Adipocyte (in vitro differentiated cells): ENCODE measurements around the gene RNF150.

Source experiments
- DNase-seq: peaks from one replicate; pipeline ENCODE4 v3.0.0-alpha.2; 2015; ENCODE audit warnings: low read depth
- H3K27me3 ChIP-seq: replicated peaks from 2 replicates; pipeline ENCODE4 v1.7.0; 2013; ENCODE audit warnings: mild to moderate bottlenecking, low read length, moderate library complexity; ENCODE audit not compliant: control insufficient read depth, insufficient read depth
- H3K36me3 ChIP-seq: 2 replicates; pipeline ENCODE4 v1.7.0; 2013; ENCODE audit warnings: low read length, mild to moderate bottlenecking, moderate library complexity; ENCODE audit not compliant: control insufficient read depth, insufficient read depth, severe bottlenecking
- H3K4me1 ChIP-seq: 2 replicates; pipeline ENCODE4 v1.7.0; 2013; ENCODE audit warnings: mild to moderate bottlenecking, low read length, moderate library complexity; ENCODE audit not compliant: control insufficient read depth, insufficient read depth
- H3K4me3 ChIP-seq: 2 replicates; pipeline ENCODE4 v1.7.0; 2013; ENCODE audit warnings: mild to moderate bottlenecking, low read length, moderate library complexity
- H3K9ac ChIP-seq: 2 replicates; pipeline ENCODE4 v1.7.0; 2013; ENCODE audit warnings: mild to moderate bottlenecking, low read length, moderate library complexity
- H3K9me3 ChIP-seq: 2 replicates; pipeline ENCODE4 v1.7.0; 2013; ENCODE audit warnings: mild to moderate bottlenecking, low read length, moderate library complexity; ENCODE audit not compliant: control insufficient read depth

RNF150 gene

DNA sequence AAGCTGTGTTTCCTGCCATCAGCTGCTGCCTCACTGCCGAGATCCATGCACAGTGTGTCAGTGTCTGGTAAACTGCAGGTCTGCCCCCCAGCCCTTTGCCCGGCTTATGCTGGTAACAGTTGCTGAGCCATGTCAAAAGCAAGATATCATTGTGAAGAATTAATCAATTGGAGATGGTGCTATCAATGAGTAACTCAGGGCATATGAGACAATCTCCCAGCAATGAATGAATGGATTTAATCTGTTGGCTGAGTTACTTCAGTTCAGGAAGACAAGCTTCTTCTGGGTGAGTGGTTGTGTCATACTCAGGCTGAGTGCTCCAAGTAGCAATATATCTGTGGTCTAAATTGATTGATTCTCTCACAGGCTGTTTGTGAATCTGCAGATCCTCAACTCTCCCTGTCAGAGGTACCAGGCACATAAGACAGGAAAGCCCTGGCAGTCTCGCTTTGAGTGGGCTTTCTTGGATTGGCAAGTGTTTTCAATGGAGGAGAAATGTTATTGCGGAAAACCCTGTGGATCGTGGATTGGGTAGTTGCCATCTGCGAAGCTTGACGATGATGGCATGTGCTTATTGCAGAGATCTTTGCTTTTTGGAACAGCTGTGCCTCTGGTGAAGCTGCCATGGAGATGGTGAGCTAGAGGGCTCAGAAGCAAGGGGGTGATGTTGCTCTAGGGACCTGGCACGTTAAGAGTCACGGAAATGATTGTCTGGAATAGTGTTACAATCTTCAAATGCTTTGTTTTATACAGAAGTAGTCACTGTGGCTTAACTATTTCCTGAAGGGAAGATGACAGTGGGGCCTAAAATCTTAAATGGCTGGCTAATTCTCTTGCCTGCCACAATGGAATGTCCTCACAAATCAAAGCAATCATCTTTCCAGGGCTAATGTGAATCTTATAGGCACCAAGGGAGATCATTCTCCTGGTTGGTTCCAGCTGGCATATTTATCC is 229.5 kb downstream of the RNF150 start:
- Histone ChIP-seq H3K4me1 (peaks cover 17% of the 10 kb centered on the region), H3K9ac (no peak overlapping the region), H3K4me3 (no peak overlapping the region), H3K27me3 (no peaks in the 10 kb centered on the region), H3K9me3 (no peaks in the 10 kb centered on the region), H3K36me3 (no peaks in the 10 kb centered on the region)
- DNase-seq: no peak

GRCh38 chr4:140901736-140902336 is 231.4 kb downstream of the RNF150 start:
- H3K36me3 ChIP-seq: no peaks in the 10 kb centered on the region
- H3K4me3 ChIP-seq: no peak overlapping the region
- no peaks in the 10 kb centered on the region for H3K27me3 ChIP-seq
- no peak for DNase-seq
- peaks cover 17% of the 10 kb centered on the region for H3K4me1 ChIP-seq
- H3K9ac ChIP-seq: no peak overlapping the region
- no peaks in the 10 kb centered on the region for H3K9me3 ChIP-seq

- no peaks in the 10 kb centered on the region for H3K36me3 ChIP-seq
- no peaks in the 10 kb centered on the region for H3K9me3 ChIP-seq
These were observed 239.3 kb downstream of the RNF150 start for GRCh38 chr4:140893939-140894338.

GRCh38 chr4:140888054-140888453 is 245.2 kb downstream of the RNF150 start:
- H3K36me3 ChIP-seq: no peaks in the 10 kb centered on the region
- H3K9me3 ChIP-seq: no peaks in the 10 kb centered on the region
- no peaks in the 10 kb centered on the region for H3K27me3 ChIP-seq
- peak overlapping the region; percentile 54 for H3K9ac ChIP-seq
- no peak for DNase-seq
- no peak overlapping the region for H3K4me3 ChIP-seq
- peaks cover 36% of the 10 kb centered on the region for H3K4me1 ChIP-seq

More at GRCh38 chr4:140893939-140894338, 239.3 kb downstream of the RNF150 start:
- no peaks in the 10 kb centered on the region for H3K27me3 ChIP-seq
- H3K4me3 ChIP-seq: peak overlapping the region; percentile 53
- peaks cover 27% of the 10 kb centered on the region for H3K4me1 ChIP-seq
- DNase-seq: peak; percentile 89
- H3K9ac ChIP-seq: peak overlapping the region; percentile 69

GRCh38 chr4:140887467-140887866 is 245.8 kb downstream of the RNF150 start:
- no peak for DNase-seq
- H3K4me1 ChIP-seq: peaks cover 31% of the 10 kb centered on the region
- no peaks in the 10 kb centered on the region for H3K27me3 ChIP-seq
- peak overlapping the region; percentile 54 for H3K9ac ChIP-seq
- H3K36me3 ChIP-seq: no peaks in the 10 kb centered on the region
- no peak overlapping the region for H3K4me3 ChIP-seq
- no peaks in the 10 kb centered on the region for H3K9me3 ChIP-seq

DNA sequence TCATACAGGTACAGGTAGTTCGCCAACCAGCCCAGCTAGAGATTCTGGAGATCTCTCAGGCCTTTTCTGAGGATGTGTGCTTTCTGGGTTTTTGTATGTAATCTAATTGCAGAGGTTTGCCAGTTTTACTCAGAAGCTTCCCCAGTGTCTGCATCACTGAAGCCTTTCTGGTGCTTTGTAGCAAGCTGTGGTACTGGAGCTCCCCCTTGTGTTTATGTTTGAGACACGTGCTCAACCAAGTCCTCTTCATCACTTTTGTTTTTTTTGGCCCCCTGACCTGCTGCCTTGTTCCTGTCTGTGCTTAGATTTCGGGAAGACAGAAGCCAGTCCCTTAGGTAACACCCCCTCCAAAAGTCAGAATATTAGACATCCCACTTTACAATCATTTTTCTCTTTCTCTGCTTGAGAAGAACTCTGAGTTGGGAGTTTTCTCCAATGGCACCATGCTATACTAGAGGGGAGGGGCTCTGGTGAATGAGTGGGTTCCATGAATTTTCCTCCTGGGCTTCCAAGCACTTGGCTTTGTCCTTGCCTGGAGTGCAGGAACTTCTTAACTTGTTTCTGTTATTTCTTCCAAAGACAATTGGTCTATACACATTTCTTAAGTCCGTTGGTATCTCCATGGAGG is 248.7 kb downstream of the RNF150 start:
- Histone ChIP-seq H3K4me1 (peaks cover 25% of the 10 kb centered on the region), H3K9me3 (no peaks in the 10 kb centered on the region), H3K27me3 (no peaks in the 10 kb centered on the region), H3K4me3 (no peak overlapping the region), H3K36me3 (no peaks in the 10 kb centered on the region), H3K9ac (no peak overlapping the region)
- peak; percentile 67 for DNase-seq

DNA sequence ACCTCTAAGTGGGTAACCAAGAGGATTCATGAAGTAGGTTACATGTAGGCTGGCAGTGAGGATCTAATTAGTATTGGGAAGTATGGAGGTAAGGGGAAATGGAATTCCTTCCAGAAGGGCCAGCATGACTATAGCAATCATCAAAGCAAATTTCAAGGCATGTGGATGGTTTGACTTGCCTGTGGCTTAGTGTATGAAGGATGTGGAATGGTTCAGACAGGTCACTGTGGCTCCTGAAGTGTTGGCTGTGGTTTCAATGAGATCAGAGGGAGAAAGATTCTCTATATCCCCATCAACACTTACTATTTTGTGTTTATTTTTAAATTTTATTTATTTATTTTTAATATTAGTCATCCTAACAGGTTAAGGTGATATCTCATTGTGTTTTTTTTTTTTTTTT is 255.5 kb downstream of the RNF150 start:
- DNase-seq: no peak
- peaks cover 16% of the 10 kb centered on the region for H3K4me1 ChIP-seq
- H3K9me3 ChIP-seq: no peaks in the 10 kb centered on the region
- H3K36me3 ChIP-seq: no peaks in the 10 kb centered on the region
- H3K9ac ChIP-seq: no peak overlapping the region
- H3K27me3 ChIP-seq: no peaks in the 10 kb centered on the region
- H3K4me3 ChIP-seq: no peak overlapping the region

- peak; percentile 69 for DNase-seq
- Histone ChIP-seq H3K9me3 (no peaks in the 10 kb centered on the region), H3K27me3 (no peaks in the 10 kb centered on the region), H3K4me1 (peaks cover 16% of the 10 kb centered on the region), H3K36me3 (no peaks in the 10 kb centered on the region), H3K4me3 (peak overlapping the region; percentile 10), H3K9ac (no peak overlapping the region)
These were observed 256.5 kb downstream of the RNF150 start for GRCh38 chr4:140876615-140877364.

- DNase-seq: peak; percentile 39
- Histone ChIP-seq H3K27me3 (no peaks in the 10 kb centered on the region), H3K4me1 (peaks cover 20% of the 10 kb centered on the region)
These were observed 257.4 kb downstream of the RNF150 start for GRCh38 chr4:140875746-140876452.

GRCh38 chr4:140874056-140874455 is 259.2 kb downstream of the RNF150 start:
- DNase-seq: no peak
- no peak overlapping the region for H3K9ac ChIP-seq
- H3K4me3 ChIP-seq: no peak overlapping the region
- peaks cover 20% of the 10 kb centered on the region for H3K4me1 ChIP-seq
- no peaks in the 10 kb centered on the region for H3K9me3 ChIP-seq
- H3K36me3 ChIP-seq: no peaks in the 10 kb centered on the region
- H3K27me3 ChIP-seq: no peaks in the 10 kb centered on the region

More at GRCh38 chr4:140875746-140876452, 257.4 kb downstream of the RNF150 start:
- Histone ChIP-seq H3K36me3 (no peaks in the 10 kb centered on the region), H3K4me3 (no peak overlapping the region), H3K9me3 (no peaks in the 10 kb centered on the region), H3K9ac (no peak overlapping the region)
